Measurements from ENCODE around the gene INSR.
A peak's percentile ranks its signal among the peaks of the same experiment; 100 is the strongest.
"Not testable (repeated sequence)": the region's sequence is repeated elsewhere in the genome, so short reads cannot be mapped to it uniquely, and the experiment has no call there.

Gene INSR

DNA sequence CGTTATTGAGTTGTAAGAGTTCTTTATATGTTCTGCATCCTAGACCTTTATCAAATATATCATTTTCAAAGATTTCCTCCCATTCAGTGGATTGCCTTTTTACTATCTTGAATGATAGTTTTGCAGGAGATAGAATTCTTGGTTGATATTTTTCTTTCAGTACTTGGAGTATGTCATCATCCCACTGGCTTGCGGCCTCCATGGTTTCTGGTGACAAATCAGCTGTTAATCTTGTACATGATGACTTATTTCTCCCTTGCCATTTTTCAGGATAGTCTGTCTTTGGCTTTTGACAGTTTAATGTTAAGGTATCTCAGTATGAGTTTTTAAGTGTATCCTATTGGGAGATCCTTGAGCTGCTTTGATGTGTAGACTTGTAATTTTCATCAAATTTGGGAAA, 216.2 kb downstream of the INSR start:
- no peak for DNase-seq

DNA sequence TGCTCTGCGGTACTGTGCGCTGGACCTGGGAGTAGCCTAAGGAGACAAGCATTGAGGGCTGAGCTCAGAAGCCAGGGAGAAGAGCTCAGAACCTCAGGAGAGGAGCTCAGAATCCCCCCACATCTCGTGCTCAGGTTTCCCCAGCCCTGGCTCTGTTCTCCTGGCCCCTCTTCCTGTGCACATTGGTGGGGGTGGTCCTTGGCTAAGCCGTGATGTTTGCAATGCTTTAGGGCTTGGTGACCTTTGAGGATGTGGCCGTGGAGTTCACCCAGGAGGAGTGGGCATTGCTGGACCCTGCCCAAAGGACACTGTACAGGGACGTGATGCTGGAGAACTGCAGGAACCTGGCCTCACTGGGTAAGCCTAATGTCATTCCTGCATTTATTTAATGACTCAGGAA, 218.1 kb downstream of the INSR start:
- no peak for DNase-seq

DNA sequence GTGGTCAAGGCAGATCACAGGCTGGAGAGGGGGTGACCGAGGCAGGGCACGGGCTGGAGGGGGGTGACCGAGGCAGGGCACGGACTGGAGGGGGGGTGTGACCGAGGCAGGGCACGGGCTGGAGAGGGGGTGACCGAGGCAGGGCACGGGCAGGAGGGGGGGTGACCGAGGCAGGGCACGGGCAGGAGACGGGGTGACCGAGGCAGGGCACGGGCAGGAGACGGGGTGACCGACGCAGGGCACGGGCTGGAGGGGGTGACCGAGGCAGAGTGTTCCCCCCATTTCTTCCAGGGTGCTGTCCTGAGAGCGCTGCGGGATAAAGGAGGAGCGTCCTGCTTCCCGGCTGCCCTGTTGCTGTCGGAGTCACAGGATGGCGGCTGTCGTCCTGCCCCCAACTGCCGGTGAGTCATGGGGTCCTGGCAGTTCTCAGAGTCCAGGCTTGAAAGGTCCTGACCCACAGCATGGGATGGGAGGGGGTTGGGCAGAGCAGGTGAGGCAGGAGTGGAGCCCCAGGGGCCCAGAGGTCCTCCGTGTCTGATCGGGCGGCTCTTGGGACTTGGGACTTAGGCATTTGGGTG, 219.4 kb downstream of the INSR start:
- no peak for DNase-seq

DNA sequence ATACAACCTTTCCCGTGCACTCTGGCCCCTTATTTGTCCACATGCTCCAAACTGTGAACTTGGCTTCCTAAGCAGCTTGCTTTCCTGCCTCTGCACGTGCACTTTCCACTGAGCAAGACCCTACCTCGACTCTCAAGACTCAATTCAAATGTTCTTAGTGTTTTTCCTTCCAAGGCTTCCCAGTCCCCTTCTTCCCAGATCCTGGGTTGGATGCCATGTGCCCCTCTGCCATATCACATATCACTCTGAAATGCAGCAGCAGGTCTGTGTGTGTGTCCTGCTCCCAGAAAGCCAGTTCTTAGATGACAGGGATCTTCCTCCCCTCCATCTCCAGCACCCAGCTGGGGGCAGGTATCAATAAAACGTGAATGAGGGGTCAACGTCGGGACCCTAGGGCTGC, 221.7 kb downstream of the INSR start:
- DNase-seq = no peak

DNA sequence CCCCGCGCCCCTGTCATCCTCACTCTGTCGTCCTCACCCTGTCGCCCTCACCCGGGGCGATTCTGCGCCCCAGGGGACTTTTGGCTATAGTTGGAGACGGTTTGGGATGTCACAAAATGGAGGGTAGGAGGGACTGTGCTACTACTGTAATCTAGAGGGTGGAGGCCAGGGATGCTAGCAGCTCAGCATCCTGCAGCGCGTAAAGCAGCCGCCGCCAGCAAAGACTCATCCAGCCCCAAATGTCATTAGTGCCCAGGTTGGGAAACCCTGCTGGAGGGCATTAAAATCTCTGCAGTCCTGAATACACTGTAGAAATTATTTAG, 224.3 kb downstream of the INSR start:
- DNase-seq = no peak

DNA sequence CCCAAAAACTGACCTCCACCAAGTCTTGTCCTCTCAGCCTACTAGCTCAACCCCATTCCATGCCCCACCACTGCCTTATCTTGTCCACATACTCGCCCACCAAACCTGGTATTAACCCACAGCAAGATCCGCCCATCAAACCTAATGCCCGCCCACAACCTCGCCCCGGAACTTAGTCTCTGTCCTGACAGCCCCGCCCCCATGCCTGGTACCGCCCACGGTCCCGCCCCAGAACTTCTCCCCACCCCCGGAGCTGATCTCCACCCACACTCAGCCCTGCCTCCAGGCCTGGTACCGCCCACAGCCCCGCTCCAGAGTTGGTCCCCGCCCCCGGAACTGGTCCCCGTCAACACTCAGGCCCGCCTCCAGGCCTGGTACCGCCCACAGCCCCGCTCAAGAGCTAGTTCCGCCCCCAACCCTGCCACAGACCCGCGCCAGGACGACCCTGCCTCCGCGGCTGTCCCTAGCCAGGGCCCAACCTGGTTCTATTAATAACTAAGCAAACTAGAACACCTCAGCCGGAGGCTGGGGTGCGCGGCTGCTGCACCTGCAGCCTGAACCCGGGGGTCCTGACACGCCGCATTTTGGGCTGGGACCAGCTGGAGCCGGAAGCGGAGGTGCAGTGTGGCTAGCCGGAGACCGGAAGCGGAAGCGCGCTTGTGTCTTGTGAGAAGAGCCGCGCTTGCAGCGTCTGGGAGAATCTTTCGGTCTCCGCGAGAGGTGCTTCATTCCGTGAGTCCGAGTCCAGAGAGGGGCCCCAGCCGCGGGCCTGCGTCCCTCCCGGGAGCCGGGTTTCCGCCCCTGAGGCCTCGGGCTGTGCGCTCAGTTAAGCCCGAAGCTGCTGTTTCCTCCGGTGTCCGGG, 224.9 kb downstream of the INSR start, which contains the start of gene ZNF557:
Gene ZNF557 (plus strand): TSS at position 662 of the 862 bp plus-strand sequence. CDS start 5,372 bp downstream, outside the sequence.
- DNase-seq = peak; percentile 62

DNA sequence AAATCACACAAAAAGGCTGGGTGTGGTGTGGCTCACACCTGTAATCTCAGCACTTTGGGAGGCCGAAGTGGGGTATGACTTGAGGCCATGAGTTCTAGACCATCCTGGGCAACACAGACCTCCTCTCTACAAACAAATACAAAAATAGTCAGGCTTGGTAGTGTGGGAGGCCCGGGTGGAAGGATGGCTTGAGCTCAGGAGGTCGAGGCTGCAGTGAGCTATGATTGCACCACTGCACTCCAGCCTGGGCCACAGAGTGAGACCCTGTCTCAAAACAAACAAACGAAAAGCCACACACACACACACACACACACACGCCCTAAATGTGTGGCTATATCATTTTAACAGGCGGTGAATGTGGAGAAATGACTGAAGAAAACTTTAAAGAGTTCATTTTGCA, 225.6 kb downstream of the INSR start:
- DNase-seq = no peak

DNA sequence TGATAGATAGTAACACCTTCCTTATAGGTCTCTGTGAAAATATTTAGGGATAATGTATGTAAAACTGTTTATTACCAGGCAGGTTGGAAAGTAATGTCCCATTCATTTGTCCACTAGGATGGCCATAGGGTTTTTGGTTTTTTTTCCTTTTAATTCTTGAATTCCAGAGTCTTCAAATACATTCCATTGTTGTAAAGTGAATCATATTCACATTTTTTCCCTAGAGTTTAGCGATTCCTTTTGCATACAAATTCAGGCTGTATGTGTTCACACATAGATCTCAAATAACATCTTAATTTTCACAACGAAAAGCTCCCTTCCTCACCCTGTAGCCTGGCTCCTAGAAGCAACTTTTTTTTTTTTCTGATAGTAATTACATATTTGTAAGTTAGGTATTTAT, 226.5 kb downstream of the INSR start:
- DNase-seq = no peak

DNA sequence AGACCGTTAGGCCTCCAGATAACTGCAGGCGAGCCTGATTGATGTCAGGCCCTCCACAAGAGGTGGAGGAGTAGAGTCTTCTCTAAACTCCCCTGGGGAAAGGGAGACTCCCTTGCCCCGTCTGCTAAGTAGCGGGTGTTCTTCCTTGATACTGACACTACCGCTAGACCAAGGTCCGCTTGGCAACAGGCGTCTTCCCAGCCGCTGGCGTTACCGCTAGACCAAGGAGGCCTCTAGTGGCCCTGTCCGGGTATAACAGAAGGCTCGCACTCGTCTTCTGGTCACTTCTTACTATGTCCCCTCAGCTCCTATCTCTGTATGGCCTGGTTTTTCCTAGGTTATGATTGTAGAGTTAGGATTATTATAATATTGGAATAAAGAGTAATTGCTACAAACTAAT, 227.1 kb downstream of the INSR start:
- not testable (repeated sequence) for DNase-seq

DNA sequence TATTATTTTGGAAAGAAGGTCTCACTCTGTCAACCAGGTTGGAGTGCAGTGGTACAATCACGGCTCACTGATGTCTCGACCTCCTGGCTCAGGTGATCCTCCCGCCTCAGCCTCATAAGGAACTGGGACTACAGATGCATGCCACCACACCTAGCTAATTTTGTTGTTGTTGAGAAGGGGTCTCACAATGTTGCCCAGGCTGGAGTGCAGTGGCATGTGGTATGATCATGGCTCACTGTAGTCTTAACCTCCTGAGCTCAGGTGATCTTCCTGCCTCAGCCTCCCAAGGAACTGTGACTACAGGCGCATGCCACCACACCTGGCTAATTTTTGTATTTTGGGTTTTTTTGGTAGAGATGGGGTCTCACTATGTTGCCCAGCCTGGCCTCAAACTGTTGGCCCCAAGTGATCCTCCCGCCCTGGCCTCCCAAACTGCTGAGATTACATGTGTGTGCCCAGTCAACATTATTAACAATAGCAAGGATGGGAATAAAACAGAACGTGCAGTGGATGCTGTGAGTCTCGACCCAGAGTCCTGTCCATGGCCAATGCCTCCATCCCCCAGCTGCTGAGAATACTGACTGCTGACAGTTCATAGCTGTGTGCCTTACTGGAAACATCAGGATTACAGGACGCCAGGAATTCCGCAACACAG, 230.3 kb downstream of the INSR start:
- no peak for DNase-seq

DNA sequence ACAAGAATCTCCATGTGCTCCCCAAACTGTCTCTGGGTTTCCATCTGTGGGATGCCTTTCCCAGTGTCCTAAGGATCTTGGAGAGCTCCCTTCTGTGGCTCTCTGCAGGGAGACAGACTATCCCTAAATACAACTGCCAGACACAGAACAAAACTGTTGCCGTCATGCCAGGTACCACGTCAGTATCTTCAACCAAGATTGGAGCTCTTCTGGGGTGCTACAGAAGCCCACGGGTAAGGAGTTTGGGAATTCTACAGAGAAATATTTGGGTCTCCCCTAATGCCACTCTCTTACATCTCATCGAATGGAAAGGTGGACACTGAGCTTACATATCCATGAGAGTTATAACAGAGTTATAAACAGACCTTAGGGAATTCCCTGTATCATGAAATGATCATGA, 230.9 kb downstream of the INSR start:
- no peak for DNase-seq
